Panc1 (cell line): ENCODE data around the gene RNF144B. TPM values are rescaled to one million over a fixed set of nuclear protein-coding genes. Genes with fewer than 3 reads are reported as not detected.

Source experiments
- ATAC-seq: fragments of 200-7000 bp; cut with Tn5 transposase; 2 replicates; pipeline ENCODE4 v1.9.1; 2020; ENCODE audit warnings: mild to moderate bottlenecking, moderate library complexity
- BruUV-seq: library from RNA; stranded (reverse); fragments of 400-500 nt; replicated peaks from 2 replicates; lab custom pipeline; 2021; lab: Mats Ljungman, UMichigan
- CTCF ChIA-PET: fragments of 300-600 bp; sonication (Branson Sonifier 250); formaldehyde crosslinking; loops from one replicate; lab custom pipeline; 2022; ENCODE audit warnings: antibody characterized with exemption; lab: Charles Lee
- POLR2A ChIA-PET: fragments of 300-600 bp; sonication (Branson Sonifier 250); formaldehyde crosslinking; loops from one replicate; lab custom pipeline; 2022; ENCODE audit warnings: antibody characterized with exemption; lab: Charles Lee
- DNase-seq: peaks from one replicate; pipeline ENCODE4 v3.0.0-alpha.2; 2010; ENCODE audit warnings: low read depth, low spot score
- H3K27ac ChIP-seq: 2 replicates; pipeline ENCODE4 v1.5.1; 2011; ENCODE audit warnings: mild to moderate bottlenecking, low read length, inconsistent platforms
- H3K27me3 ChIP-seq: fragments of 200-500 bp; sonication (Bioruptor generic); 2 replicates; pipeline ENCODE4 v1.6.0; 2014; ENCODE audit warnings: low read length, inconsistent platforms; ENCODE audit not compliant: control insufficient read depth, insufficient read depth
- H3K36me3 ChIP-seq: fragments of 200-500 bp; sonication (Bioruptor generic); 2 replicates; pipeline ENCODE4 v1.5.1; 2014; ENCODE audit warnings: inconsistent platforms, mild to moderate bottlenecking, low read length, moderate library complexity; ENCODE audit not compliant: control insufficient read depth, insufficient read depth
- H3K4me1 ChIP-seq: 2 replicates; pipeline ENCODE4 v1.5.1; 2011; ENCODE audit warnings: inconsistent platforms, mild to moderate bottlenecking, low read length, moderate library complexity; ENCODE audit not compliant: control insufficient read depth, insufficient read depth
- H3K4me3 ChIP-seq, 2 experiments: 2 replicates each; pipeline ENCODE4 v1.5.1; 2011 to 2012; ENCODE audit warnings: low read depth in 2 of 2, low read length in 2 of 2, mild to moderate bottlenecking in 2 of 2, inconsistent platforms in 1 of 2, moderate library complexity in 1 of 2
- H3K9me3 ChIP-seq: fragments of 200-500 bp; sonication (Bioruptor generic); 2 replicates; pipeline ENCODE4 v1.5.1; 2014; ENCODE audit warnings: low read depth, mild to moderate bottlenecking, inconsistent platforms, low read length, moderate library complexity; ENCODE audit not compliant: control insufficient read depth, insufficient read depth
- CTCF ChIP-seq: fragments of 450-650 bp; IDR thresholded peaks from 2 replicates; pipeline ENCODE4 v1.5.1; 2017; ENCODE audit warnings: mild to moderate bottlenecking
- POLR2AphosphoS5 ChIP-seq: IDR thresholded peaks from 2 replicates; pipeline ENCODE4 v1.6.1; 2012; ENCODE audit warnings: mild to moderate bottlenecking, low read depth, low read length, moderate library complexity
- SIN3A ChIP-seq: IDR thresholded peaks from 2 replicates; pipeline ENCODE4 v1.6.1; 2012; ENCODE audit warnings: low read depth, mild to moderate bottlenecking, low read length, moderate library complexity, borderline replicate concordance; ENCODE audit not compliant: insufficient read depth
- TCF7L2 ChIP-seq: IDR thresholded peaks from 2 replicates; pipeline ENCODE4 v1.6.1; 2011; ENCODE audit warnings: mild to moderate bottlenecking, low read depth, low read length, inconsistent platforms
- in situ Hi-C: cut with HindIII; loops from 2 replicates; pipeline ENCODE4 v1.10.0; 2016; ENCODE audit warnings: low sequenced_read_pairs, low pct_unique_long_range_greater_than_20kb
- intact Hi-C: fragments of 100-400 bp; cut with micrococcal nuclease; formaldehyde crosslinking; loops from one replicate; pipeline ENCODE4 v1.10.0; 2022; ENCODE audit not compliant: unreplicated experiment
- total RNA-seq: library from RNA; stranded (reverse); gene quantifications from one replicate; pipeline ENCODE4 v1.2.1, GENCODE V29; 2021; ENCODE audit not compliant: unreplicated experiment
- TF ChIP-seq, protein P1 (sequence below), 2 experiments: IDR thresholded peaks; 2 replicates each; pipeline ENCODE4 v1.6.1; 2011 to 2012; ENCODE audit warnings: low read depth in 2 of 2, control low read depth in 1 of 2, low read length in 1 of 2, mild to moderate bottlenecking in 1 of 2, moderate library complexity in 1 of 2; ENCODE audit not compliant: insufficient read depth in 1 of 2

Gene RNF144B
- total RNA-seq, 1 experiment from 2014 or later = 5.6 TPM

DNA sequence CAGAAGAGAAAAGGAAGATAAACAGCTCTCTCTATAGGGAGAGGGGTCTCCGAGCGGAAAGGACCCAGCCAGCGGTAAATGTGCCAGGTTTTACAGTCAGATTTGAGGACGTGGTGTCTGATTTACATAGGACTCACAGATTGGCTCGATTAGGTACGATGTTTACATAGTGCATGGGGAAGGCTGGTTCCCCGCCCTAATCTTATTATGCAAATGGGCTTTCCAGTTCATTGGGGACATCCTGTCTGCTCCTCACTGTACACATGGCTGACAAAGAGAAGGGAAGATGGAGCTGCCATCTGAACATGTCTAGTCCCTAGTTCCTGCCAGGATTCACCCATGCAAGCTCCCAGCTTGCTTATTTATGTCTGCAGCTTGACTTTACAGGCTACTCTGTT lies 119.9 kb downstream of the RNF144B start:
- in situ Hi-C loops = no loop called here
- POLR2A ChIA-PET = interaction anchor here (0.7 kb wide), 1 partner anchor 247 kb away, joined by 3 read pairs; no protein-coding TSS in a partner anchor

DNA sequence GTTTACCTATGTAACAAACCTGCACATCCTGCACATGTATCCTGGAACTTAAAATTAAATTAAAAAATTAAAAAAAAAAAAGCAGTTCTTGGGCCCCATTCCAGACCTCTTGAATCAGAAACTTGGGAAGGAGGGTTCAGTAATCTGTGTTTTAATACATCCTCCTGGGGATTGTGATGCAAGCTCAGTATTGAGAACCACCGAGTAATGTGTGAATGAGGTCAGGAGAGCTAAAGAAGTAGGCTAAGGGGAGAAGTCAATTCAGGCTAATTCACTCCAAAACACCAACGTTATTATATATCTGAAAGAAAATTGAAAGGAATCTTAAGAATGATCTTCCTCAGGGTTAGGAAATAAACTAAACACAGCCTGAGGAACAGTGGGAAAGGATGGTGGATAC lies 120.4 kb downstream of the RNF144B start:
- TF ChIP-seq CTCF = no peak
- TF ChIP-seq TCF7L2 = no peak
- no peak for TF ChIP-seq POLR2AphosphoS5
- TF ChIP-seq SIN3A = no peak
- TF ChIP-seq, protein P1, sequence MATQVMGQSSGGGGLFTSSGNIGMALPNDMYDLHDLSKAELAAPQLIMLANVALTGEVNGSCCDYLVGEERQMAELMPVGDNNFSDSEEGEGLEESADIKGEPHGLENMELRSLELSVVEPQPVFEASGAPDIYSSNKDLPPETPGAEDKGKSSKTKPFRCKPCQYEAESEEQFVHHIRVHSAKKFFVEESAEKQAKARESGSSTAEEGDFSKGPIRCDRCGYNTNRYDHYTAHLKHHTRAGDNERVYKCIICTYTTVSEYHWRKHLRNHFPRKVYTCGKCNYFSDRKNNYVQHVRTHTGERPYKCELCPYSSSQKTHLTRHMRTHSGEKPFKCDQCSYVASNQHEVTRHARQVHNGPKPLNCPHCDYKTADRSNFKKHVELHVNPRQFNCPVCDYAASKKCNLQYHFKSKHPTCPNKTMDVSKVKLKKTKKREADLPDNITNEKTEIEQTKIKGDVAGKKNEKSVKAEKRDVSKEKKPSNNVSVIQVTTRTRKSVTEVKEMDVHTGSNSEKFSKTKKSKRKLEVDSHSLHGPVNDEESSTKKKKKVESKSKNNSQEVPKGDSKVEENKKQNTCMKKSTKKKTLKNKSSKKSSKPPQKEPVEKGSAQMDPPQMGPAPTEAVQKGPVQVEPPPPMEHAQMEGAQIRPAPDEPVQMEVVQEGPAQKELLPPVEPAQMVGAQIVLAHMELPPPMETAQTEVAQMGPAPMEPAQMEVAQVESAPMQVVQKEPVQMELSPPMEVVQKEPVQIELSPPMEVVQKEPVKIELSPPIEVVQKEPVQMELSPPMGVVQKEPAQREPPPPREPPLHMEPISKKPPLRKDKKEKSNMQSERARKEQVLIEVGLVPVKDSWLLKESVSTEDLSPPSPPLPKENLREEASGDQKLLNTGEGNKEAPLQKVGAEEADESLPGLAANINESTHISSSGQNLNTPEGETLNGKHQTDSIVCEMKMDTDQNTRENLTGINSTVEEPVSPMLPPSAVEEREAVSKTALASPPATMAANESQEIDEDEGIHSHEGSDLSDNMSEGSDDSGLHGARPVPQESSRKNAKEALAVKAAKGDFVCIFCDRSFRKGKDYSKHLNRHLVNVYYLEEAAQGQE (IDR thresholded peaks at IDR 0.05; ENCODE audit: insufficient read depth in 1 of 2, low read depth in 2 of 2, low read length in 1 of 2) = no peak
- Histone ChIP-seq H3K9me3 (no peaks in the 10 kb centered on the region), H3K27me3 (no peaks in the 10 kb centered on the region; the same call in 1 of the 2 replicates), H3K36me3 (no peaks in the 10 kb centered on the region), H3K4me1 (no peaks in the 10 kb centered on the region; the same call in 1 of the 2 replicates), H3K4me3 (no peak overlapping the region), H3K27ac (no peak overlapping the region)
- CTCF ChIA-PET = interaction anchor here (0.5 kb wide), 1 partner anchor 464 kb away, joined by 4 read pairs; no protein-coding TSS in a partner anchor
- POLR2A ChIA-PET = no interaction called here
- intact Hi-C loops = no loop called here
- ATAC-seq (no peak), DNase-seq (no peak)
- no TSS peak for BruUV-seq
- in situ Hi-C loops = no loop called here

More for the DNA sequence above, 119.9 kb downstream of the RNF144B start:
- CTCF ChIA-PET = interaction anchor here (0.6 kb wide), 1 partner anchor 216 kb away, joined by 9 read pairs; no protein-coding TSS in a partner anchor
- no peak for DNase-seq
- Histone ChIP-seq H3K27ac (no peak overlapping the region), H3K4me3 (no peak overlapping the region), H3K9me3 (no peaks in the 10 kb centered on the region), H3K27me3 (no peaks in the 10 kb centered on the region; the same call in 1 of the 2 replicates), H3K36me3 (no peaks in the 10 kb centered on the region), H3K4me1 (no peaks in the 10 kb centered on the region; the same call in 1 of the 2 replicates)
- no peak for ATAC-seq
- intact Hi-C loops = no loop called here
- no TSS peak for BruUV-seq
- TF ChIP-seq SIN3A (no peak), POLR2AphosphoS5 (no peak)

- in situ Hi-C loops = no loop called here
- CTCF ChIA-PET = no interaction called here
- TF ChIP-seq TCF7L2 (no peak), CTCF (no peak), POLR2AphosphoS5 (no peak), SIN3A (no peak)
- TF ChIP-seq, protein P1 (IDR thresholded peaks at IDR 0.05; ENCODE audit: insufficient read depth in 1 of 2, low read depth in 2 of 2, low read length in 1 of 2) = no peak
- Histone ChIP-seq H3K27me3 (no peaks in the 10 kb centered on the region; the same call in 1 of the 2 replicates), H3K4me1 (no peaks in the 10 kb centered on the region), H3K36me3 (no peaks in the 10 kb centered on the region), H3K9me3 (no peaks in the 10 kb centered on the region), H3K27ac (no peak overlapping the region), H3K4me3 (no peak overlapping the region)
- no TSS peak for BruUV-seq
- DNase-seq = no peak
- POLR2A ChIA-PET = no interaction called here
- no peak for ATAC-seq
- intact Hi-C loops = no loop called here
Measured at GRCh38 chr6:18509871-18510643, 122.9 kb downstream of the RNF144B start.
